H9 (cell line): Measurements from ENCODE around the gene SETDB1. TPM values are rescaled to one million over a fixed set of nuclear protein-coding genes. Genes with fewer than 3 reads are reported as not detected.

Experiments
- DNase-seq: peaks from one replicate; pipeline ENCODE4 v3.0.0-alpha.2; 2017
- H2AFZ ChIP-seq: one replicate; pipeline ENCODE4 v1.6.1; 2013; ENCODE audit warnings: mild to moderate bottlenecking, low read length, control low read depth, moderate library complexity
- H2AK5ac ChIP-seq: 2 replicates; pipeline ENCODE4 v1.6.1; 2013; ENCODE audit warnings: low read length, control low read depth, mixed read lengths; ENCODE audit not compliant: insufficient read length
- H2BK120ac ChIP-seq: one replicate; pipeline ENCODE4 v1.6.1; 2013; ENCODE audit warnings: low read depth, mild to moderate bottlenecking, low read length, control low read depth, inconsistent platforms; ENCODE audit not compliant: poor library complexity, severe bottlenecking
- H2BK12ac ChIP-seq: 2 replicates; pipeline ENCODE4 v1.6.1; 2013; ENCODE audit warnings: low read length, control low read depth, mixed read lengths, low read depth; ENCODE audit not compliant: insufficient read length
- H2BK15ac ChIP-seq: 2 replicates; pipeline ENCODE4 v1.6.1; 2013; ENCODE audit warnings: low read depth, low read length, control low read depth
- H2BK20ac ChIP-seq: one replicate; pipeline ENCODE4 v1.6.1; 2013; ENCODE audit warnings: low read depth, mild to moderate bottlenecking, low read length, control low read depth, inconsistent platforms; ENCODE audit not compliant: poor library complexity, severe bottlenecking
- H2BK5ac ChIP-seq: 2 replicates; pipeline ENCODE4 v1.6.1; 2013; ENCODE audit warnings: low read length, control low read depth, mixed read lengths; ENCODE audit not compliant: insufficient read length
- H3K14ac ChIP-seq: 2 replicates; pipeline ENCODE4 v1.6.1; 2013; ENCODE audit warnings: low read length, control low read depth; ENCODE audit not compliant: insufficient read depth
- H3K18ac ChIP-seq: 2 replicates; pipeline ENCODE4 v1.6.1; 2013; ENCODE audit warnings: low read depth, mild to moderate bottlenecking, mixed read lengths, low read length, control low read depth; ENCODE audit not compliant: insufficient read length
- H3K23ac ChIP-seq: 2 replicates; pipeline ENCODE4 v1.6.1; 2013; ENCODE audit warnings: low read length, control low read depth, mixed read lengths, low read depth; ENCODE audit not compliant: insufficient read length
- H3K23me2 ChIP-seq: 2 replicates; pipeline ENCODE4 v1.6.1; 2013; ENCODE audit warnings: low read depth, mild to moderate bottlenecking, mixed read lengths, low read length, control low read depth; ENCODE audit not compliant: insufficient read length, poor library complexity, severe bottlenecking
- H3K27ac ChIP-seq: 2 replicates; pipeline ENCODE4 v1.5.1; 2013; ENCODE audit warnings: low read length, control low read depth, mixed read lengths, low read depth; ENCODE audit not compliant: insufficient read length
- H3K27me3 ChIP-seq: 2 replicates; pipeline ENCODE4 v1.6.1; 2013; ENCODE audit warnings: low read length, control low read depth, inconsistent platforms; ENCODE audit not compliant: insufficient read depth
- H3K4ac ChIP-seq: 2 replicates; pipeline ENCODE4 v1.6.1; 2013; ENCODE audit warnings: low read depth, mild to moderate bottlenecking, control low read depth, inconsistent platforms, low read length, moderate library complexity
- H3K4me1 ChIP-seq: 2 replicates; pipeline ENCODE4 v1.6.1; 2013; ENCODE audit warnings: low read length, control low read depth, inconsistent platforms; ENCODE audit not compliant: insufficient read depth
- H3K4me2 ChIP-seq: 2 replicates; pipeline ENCODE4 v1.6.1; 2013; ENCODE audit warnings: low read length, control low read depth, mixed read lengths; ENCODE audit not compliant: insufficient read length, insufficient read depth
- H3K56ac ChIP-seq: 2 replicates; pipeline ENCODE4 v1.6.1; 2013; ENCODE audit warnings: low read depth, mild to moderate bottlenecking, mixed read lengths, low read length, control low read depth; ENCODE audit not compliant: insufficient read length
- H3K79me1 ChIP-seq: 2 replicates; pipeline ENCODE4 v1.6.1; 2013; ENCODE audit warnings: low read depth, mild to moderate bottlenecking, moderate library complexity, low read length, control low read depth, inconsistent platforms; ENCODE audit not compliant: insufficient read depth, poor library complexity, severe bottlenecking
- H3K79me2 ChIP-seq: 2 replicates; pipeline ENCODE4 v1.6.1; 2013; ENCODE audit warnings: low read length, control low read depth, inconsistent platforms; ENCODE audit not compliant: insufficient read depth
- H3K9ac ChIP-seq: 2 replicates; pipeline ENCODE4 v1.6.1; 2013; ENCODE audit warnings: low read length, control low read depth, mixed read lengths; ENCODE audit not compliant: insufficient read length; ENCODE audit errors: extremely low read depth
- H3K9me3 ChIP-seq: one replicate; pipeline ENCODE4 v1.6.1; 2013; ENCODE audit warnings: low read depth, low read length, inconsistent platforms; ENCODE audit not compliant: control insufficient read depth
- H3T11ph ChIP-seq: one replicate; pipeline ENCODE4 v1.6.1; 2013; ENCODE audit warnings: mild to moderate bottlenecking, low read length, control low read depth, inconsistent platforms
- H4K20me1 ChIP-seq: one replicate; pipeline ENCODE4 v1.6.1; 2013; ENCODE audit not compliant: control insufficient read depth, insufficient read length, insufficient read depth
- H4K5ac ChIP-seq: 2 replicates; pipeline ENCODE4 v1.6.1; 2013; ENCODE audit warnings: low read depth, mild to moderate bottlenecking, mixed read lengths, low read length, control low read depth; ENCODE audit not compliant: insufficient read length
- H4K8ac ChIP-seq: replicated peaks from 2 replicates; pipeline ENCODE4 v1.6.1; 2013; ENCODE audit warnings: low read length, control low read depth, mixed read lengths, low read depth; ENCODE audit not compliant: insufficient read length
- H4K91ac ChIP-seq: 2 replicates; pipeline ENCODE4 v1.6.1; 2013; ENCODE audit warnings: low read depth, mild to moderate bottlenecking, moderate library complexity, mixed read lengths, low read length, control low read depth; ENCODE audit not compliant: insufficient read length
- H3K27ac Mint-ChIP-seq, 3 experiments: 2 replicates in 2 of 3; 3 replicates in 1 of 3; pipeline ENCODE4 v1.8.0; 2020 to 2021; ENCODE audit warnings: mixed read lengths in 3 of 3, mild to moderate bottlenecking in 1 of 3, moderate library complexity in 1 of 3
- H3K27me3 Mint-ChIP-seq: 2 replicates; pipeline ENCODE4 v1.8.0; 2021; ENCODE audit warnings: low read depth, mild to moderate bottlenecking, moderate library complexity, mixed read lengths
- H3K36me3 Mint-ChIP-seq, 3 experiments: 2 replicates in 2 of 3; 3 replicates in 1 of 3; pipeline ENCODE4 v1.8.0; 2020 to 2021; ENCODE audit warnings: low read depth in 3 of 3, mixed read lengths in 3 of 3; ENCODE audit not compliant: insufficient read depth in 1 of 3
- H3K4me1 Mint-ChIP-seq, 2 experiments: 2 replicates each; pipeline ENCODE4 v1.8.0; 2020; ENCODE audit warnings: mixed read lengths in 2 of 2
- H3K4me3 Mint-ChIP-seq, 2 experiments: 2 replicates in 1 of 2; 3 replicates in 1 of 2; pipeline ENCODE4 v1.8.0; 2020 to 2021; ENCODE audit warnings: mild to moderate bottlenecking in 2 of 2, mixed read lengths in 2 of 2, moderate library complexity in 1 of 2
- H3K9me3 Mint-ChIP-seq, 2 experiments: 2 replicates in 1 of 2; 3 replicates in 1 of 2; pipeline ENCODE4 v1.8.0; 2020; ENCODE audit warnings: mild to moderate bottlenecking in 2 of 2, mixed read lengths in 2 of 2, moderate library complexity in 1 of 2
- WGBS: extraction: QIAGEN DNeasy Blood & Tissue Kit; methylation state at CpG from one replicate; pipeline ENCODE4 v1.1.7; 2013; ENCODE audit warnings: missing lambda C conversion rate, low lambda C conversion rate, mixed read lengths; ENCODE audit not compliant: insufficient read length; ENCODE audit errors: extremely low coverage; 5-methylcytosine and 5-hydroxymethylcytosine counted together
- total RNA-seq: library from RNA; stranded (reverse); gene quantifications from 2 replicates; pipeline ENCODE4 v1.2.1, GENCODE V29; 2021
- TF ChIP-seq, protein P1 (sequence below): fragments of 200-600 bp; sonication (generic); conservative IDR thresholded peaks from 3 replicates; pipeline ENCODE4 v1.8.0; 2021; ENCODE audit warnings: antibody characterized with exemption, mild to moderate bottlenecking

The SETDB1 gene
- total RNA-seq, 1 experiment from 2014 or later, result 62.1 TPM

DNA sequence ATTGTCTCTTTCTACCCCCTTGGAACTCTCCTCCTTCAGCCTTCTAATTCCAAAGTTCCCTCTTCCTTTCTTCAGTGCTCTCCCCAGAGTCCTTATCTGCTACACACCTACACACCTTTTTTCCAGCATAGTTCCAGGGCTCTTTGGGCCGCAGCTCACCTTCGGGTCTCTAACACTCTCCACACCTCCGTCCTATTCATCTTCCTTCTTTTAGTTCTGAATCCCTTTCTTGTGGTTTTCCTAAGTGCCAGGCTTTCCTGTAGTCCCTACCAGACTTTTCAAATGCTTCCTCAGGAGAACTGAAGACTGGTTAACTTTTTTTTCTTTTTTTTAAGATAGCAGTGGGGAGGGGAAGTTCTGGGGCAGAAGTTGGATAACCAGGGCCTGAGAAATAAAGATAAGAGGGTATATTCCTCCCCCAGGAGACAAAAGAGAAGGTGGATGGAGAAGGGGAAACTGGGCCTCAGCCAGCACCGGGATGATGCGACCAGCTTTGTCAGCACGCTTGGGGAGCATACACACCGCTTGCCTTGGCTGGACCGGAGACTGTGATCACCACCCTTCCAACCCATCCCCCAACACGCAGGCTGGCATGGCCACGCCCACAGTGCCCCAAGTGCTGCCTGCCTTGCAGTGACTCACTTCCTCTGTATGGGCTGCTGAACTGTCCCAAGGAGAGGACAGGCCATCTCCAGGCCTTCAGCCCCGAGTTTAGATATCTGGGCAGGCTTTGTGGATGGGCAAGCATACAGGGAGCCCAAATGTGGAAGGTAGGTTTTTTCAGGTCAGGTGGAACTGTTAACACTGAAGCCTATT is 50.9 kb downstream of the SETDB1 start:
- H2BK120ac ChIP-seq, result no peak overlapping the region
- H3K56ac ChIP-seq, result no peak overlapping the region
- Mint-ChIP-seq H3K27ac (peak overlapping the region; percentile 33 to 93 (median 59); a peak in 4 of 7 replicates), H3K36me3 (peaks cover 2 to 4% (median 2%) of the 10 kb centered on the region in 3 experiments; a peak in 2 of 7 replicates), H3K4me3 (peak overlapping the region; percentile 78 to 84), H3K9me3 (no peaks in the 10 kb centered on the region), H3K27me3 (no peaks in the 10 kb centered on the region), H3K4me1 (peaks cover 57 to 58% of the 10 kb centered on the region in 2 experiments)
- no CpG with 5 or more reads among the region's 11 CpGs for WGBS
- no peak overlapping the region for H2BK20ac ChIP-seq
- no peaks in the 10 kb centered on the region for H3K27me3 ChIP-seq
- H3K27ac ChIP-seq, result no peak overlapping the region
- TF ChIP-seq, protein P1, sequence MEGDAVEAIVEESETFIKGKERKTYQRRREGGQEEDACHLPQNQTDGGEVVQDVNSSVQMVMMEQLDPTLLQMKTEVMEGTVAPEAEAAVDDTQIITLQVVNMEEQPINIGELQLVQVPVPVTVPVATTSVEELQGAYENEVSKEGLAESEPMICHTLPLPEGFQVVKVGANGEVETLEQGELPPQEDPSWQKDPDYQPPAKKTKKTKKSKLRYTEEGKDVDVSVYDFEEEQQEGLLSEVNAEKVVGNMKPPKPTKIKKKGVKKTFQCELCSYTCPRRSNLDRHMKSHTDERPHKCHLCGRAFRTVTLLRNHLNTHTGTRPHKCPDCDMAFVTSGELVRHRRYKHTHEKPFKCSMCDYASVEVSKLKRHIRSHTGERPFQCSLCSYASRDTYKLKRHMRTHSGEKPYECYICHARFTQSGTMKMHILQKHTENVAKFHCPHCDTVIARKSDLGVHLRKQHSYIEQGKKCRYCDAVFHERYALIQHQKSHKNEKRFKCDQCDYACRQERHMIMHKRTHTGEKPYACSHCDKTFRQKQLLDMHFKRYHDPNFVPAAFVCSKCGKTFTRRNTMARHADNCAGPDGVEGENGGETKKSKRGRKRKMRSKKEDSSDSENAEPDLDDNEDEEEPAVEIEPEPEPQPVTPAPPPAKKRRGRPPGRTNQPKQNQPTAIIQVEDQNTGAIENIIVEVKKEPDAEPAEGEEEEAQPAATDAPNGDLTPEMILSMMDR, result no peak
- H4K20me1 ChIP-seq, result no peaks in the 10 kb centered on the region
- no peak overlapping the region for H3K4ac ChIP-seq
- H3K14ac ChIP-seq, result no peak overlapping the region
- H3K23ac ChIP-seq, result no peak overlapping the region
- peak; percentile 86 for DNase-seq
- H3K79me1 ChIP-seq, result no peaks in the 10 kb centered on the region
- H3K18ac ChIP-seq, result peak overlapping the region; percentile 15
- no peak overlapping the region for H2AFZ ChIP-seq
- no peak overlapping the region for H4K5ac ChIP-seq
- no peak overlapping the region for H3K4me2 ChIP-seq
- peaks cover 12% of the 10 kb centered on the region for H3K23me2 ChIP-seq
- no peak overlapping the region for H2BK15ac ChIP-seq
- no peaks in the 10 kb centered on the region for H3K9me3 ChIP-seq
- peaks cover 16% of the 10 kb centered on the region; the same call in 1 of the 2 replicates for H3K79me2 ChIP-seq
- H2BK5ac ChIP-seq, result no peak overlapping the region
- no peak overlapping the region for H3K9ac ChIP-seq
- H2BK12ac ChIP-seq, result no peak overlapping the region
- H4K91ac ChIP-seq, result no peak overlapping the region
- peaks cover 25% of the 10 kb centered on the region for H3K4me1 ChIP-seq
- H2AK5ac ChIP-seq, result no peak overlapping the region
- H4K8ac ChIP-seq, result no peak overlapping the region
- H3T11ph ChIP-seq, result no peak overlapping the region
